Panc1 (cell line): ENCODE data around the gene PHKB.

Experiments
- POLR2AphosphoS5 ChIP-seq: IDR thresholded peaks from 2 replicates; pipeline ENCODE4 v1.6.1; 2012; ENCODE audit warnings: mild to moderate bottlenecking, low read depth, low read length, moderate library complexity
- SIN3A ChIP-seq: IDR thresholded peaks from 2 replicates; pipeline ENCODE4 v1.6.1; 2012; ENCODE audit warnings: low read depth, mild to moderate bottlenecking, low read length, moderate library complexity, borderline replicate concordance; ENCODE audit not compliant: insufficient read depth
- TF ChIP-seq, protein P1 (sequence below): fragments of 450-650 bp; IDR thresholded peaks from 2 replicates; pipeline ENCODE4 v1.5.1; 2017; ENCODE audit warnings: mild to moderate bottlenecking
- TF ChIP-seq, protein P2 (sequence below), 2 experiments: IDR thresholded peaks; 2 replicates each; pipeline ENCODE4 v1.6.1; 2011 to 2012; ENCODE audit warnings: low read depth in 2 of 2, control low read depth in 1 of 2, low read length in 1 of 2, mild to moderate bottlenecking in 1 of 2, moderate library complexity in 1 of 2; ENCODE audit not compliant: insufficient read depth in 1 of 2

DNA sequence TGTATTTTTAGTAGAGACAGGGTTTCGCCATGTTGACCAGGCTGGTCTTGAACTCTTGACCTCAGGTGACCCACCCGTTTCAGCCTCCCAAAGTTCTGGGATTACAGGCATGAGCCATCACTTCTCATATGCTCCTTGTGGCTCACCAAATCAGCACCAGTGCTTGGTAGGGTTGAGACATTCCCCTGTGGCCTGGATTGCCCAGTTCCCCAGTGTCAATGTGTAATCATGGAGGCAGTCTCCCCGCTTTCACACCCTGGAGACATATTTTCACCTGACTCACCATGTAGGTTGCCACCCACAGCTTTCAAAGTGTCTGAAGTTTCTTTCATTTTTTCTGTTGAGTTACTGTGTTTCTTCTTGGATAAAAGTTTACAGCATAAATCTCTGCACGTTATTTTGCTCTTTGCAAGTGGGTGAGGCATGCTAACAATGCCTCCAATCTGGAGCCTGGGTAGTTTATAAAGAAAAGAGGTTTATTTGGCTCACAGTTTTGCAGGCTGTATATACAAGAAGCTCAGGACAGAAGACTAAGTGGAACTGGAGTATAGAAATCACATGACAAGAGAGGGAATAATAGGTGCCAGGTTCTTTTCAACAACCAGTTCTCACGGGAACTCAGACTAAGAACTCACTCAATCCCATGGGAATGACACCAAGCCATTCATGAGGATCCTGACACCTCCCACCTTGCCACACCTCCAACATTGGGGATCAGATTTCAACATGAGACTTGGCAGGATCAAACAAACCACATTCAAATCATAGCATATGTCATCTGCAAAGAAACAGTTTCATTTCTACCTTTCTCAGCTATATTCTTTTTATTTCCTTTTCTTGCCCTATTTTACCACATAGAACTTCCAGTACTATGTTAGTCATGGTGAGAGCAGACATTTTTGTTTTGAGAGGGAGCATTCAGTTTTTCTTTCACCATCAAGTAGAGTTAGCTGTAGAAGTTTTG is 113.2 kb downstream of the PHKB start:
- TF ChIP-seq, protein P1, sequence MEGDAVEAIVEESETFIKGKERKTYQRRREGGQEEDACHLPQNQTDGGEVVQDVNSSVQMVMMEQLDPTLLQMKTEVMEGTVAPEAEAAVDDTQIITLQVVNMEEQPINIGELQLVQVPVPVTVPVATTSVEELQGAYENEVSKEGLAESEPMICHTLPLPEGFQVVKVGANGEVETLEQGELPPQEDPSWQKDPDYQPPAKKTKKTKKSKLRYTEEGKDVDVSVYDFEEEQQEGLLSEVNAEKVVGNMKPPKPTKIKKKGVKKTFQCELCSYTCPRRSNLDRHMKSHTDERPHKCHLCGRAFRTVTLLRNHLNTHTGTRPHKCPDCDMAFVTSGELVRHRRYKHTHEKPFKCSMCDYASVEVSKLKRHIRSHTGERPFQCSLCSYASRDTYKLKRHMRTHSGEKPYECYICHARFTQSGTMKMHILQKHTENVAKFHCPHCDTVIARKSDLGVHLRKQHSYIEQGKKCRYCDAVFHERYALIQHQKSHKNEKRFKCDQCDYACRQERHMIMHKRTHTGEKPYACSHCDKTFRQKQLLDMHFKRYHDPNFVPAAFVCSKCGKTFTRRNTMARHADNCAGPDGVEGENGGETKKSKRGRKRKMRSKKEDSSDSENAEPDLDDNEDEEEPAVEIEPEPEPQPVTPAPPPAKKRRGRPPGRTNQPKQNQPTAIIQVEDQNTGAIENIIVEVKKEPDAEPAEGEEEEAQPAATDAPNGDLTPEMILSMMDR: no peak
- TF ChIP-seq SIN3A: no peak
- TF ChIP-seq, protein P2, sequence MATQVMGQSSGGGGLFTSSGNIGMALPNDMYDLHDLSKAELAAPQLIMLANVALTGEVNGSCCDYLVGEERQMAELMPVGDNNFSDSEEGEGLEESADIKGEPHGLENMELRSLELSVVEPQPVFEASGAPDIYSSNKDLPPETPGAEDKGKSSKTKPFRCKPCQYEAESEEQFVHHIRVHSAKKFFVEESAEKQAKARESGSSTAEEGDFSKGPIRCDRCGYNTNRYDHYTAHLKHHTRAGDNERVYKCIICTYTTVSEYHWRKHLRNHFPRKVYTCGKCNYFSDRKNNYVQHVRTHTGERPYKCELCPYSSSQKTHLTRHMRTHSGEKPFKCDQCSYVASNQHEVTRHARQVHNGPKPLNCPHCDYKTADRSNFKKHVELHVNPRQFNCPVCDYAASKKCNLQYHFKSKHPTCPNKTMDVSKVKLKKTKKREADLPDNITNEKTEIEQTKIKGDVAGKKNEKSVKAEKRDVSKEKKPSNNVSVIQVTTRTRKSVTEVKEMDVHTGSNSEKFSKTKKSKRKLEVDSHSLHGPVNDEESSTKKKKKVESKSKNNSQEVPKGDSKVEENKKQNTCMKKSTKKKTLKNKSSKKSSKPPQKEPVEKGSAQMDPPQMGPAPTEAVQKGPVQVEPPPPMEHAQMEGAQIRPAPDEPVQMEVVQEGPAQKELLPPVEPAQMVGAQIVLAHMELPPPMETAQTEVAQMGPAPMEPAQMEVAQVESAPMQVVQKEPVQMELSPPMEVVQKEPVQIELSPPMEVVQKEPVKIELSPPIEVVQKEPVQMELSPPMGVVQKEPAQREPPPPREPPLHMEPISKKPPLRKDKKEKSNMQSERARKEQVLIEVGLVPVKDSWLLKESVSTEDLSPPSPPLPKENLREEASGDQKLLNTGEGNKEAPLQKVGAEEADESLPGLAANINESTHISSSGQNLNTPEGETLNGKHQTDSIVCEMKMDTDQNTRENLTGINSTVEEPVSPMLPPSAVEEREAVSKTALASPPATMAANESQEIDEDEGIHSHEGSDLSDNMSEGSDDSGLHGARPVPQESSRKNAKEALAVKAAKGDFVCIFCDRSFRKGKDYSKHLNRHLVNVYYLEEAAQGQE (IDR thresholded peaks at IDR 0.05; ENCODE audit: insufficient read depth in 1 of 2, low read depth in 2 of 2, low read length in 1 of 2): no peak
- no peak for TF ChIP-seq POLR2AphosphoS5
